ENCODE measurements around the gene LSS.

GRCh38 chr21:46229923-46230260 is 1.3 kb upstream of the LSS start:
- TF ChIP-seq POLR2A (IDR thresholded peaks at IDR 0.05): no peak
- no peak for TF ChIP-seq CTCF (IDR thresholded peaks at IDR 0.05)

Data from lower leg skin (tissue), 3 donors.